NCI-H146 treated with DMSO at 0.1 percent for 48 hours (cell line): ENCODE results near the gene ACOX2.
A peak's percentile ranks its signal among the peaks of the same experiment; 100 is the strongest.

Experiments used
- DNase-seq: peaks from one replicate; lab custom pipeline; 2025; ENCODE audit not compliant: unreplicated experiment; lab: John Stamatoyannopoulos, UW

Gene ACOX2

DNA sequence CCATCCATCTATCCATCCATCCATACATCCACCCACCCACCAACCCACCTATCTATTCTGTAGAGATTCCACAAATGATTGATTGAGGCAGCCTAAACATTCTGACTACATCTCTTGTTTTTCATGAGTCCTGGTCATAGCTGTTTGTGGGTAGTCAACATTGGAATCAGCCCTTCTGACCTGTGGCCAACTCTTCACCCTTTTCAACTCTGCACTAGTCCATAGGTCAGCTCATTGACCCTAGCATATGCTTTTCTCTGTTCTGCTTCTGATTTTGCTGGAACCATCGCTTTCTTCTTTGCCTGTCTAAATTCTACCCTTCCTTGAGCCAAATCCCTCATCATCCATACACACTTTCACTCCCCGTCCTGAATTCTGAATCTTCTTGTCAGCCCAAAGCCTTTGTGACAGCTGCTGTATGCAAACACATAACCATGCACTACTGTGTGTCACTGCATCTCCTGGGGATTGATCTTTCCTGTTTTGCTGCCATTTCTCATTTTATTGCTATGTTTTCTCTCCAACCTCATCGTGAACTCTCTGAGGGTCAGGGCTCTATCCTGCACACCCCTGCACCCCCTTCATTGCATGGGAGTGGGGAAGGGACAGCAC is 61.9 kb downstream of the ACOX2 start:
- no peak for DNase-seq

GRCh38 chr3:58474348-58474911 is 62.6 kb downstream of the ACOX2 start:
- DNase-seq = no peak

GRCh38 chr3:58473275-58473674 is 63.7 kb downstream of the ACOX2 start:
- no peak for DNase-seq

DNA sequence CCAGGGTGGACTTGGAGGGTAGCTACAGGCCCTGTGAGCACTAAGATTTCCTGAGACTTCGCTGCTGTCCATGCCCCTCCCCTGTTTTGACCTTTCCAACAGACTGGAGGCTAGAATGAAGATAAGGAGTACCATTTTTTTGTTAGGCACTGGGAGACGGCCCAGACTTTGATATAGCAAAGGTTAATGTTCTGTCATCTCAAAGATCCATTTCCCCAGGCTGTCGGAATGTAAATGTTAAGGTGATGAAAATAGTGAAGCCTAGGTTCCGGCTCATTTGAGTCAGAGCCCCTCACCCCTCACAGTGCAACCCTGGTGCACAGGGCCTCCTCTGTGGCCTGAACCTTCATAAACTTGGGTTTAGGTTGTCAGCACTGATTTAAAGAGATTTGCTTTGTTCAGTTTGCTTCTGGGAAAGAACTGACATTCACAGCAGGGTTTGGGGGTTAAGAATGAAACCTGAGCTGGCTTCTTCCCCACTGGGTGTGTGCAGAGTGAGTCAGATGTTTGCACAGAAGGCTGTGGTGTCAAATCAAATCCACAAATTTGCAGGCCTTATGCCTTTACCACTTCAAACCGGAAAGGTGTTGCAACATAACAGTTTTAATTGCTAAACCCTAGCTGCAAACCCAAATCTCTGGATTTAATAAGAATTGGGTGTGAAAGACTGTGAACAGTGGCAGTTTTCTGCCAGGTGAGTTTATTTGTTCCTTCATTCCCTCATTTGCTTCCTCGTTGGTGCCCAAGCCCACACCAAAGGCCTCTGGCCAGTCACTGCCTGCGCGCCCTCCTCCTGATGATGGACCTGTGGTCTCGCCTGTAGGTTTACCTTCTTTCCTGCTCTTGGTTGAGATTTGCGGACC is 65.7 kb downstream of the ACOX2 start:
- peak; percentile 89 for DNase-seq

DNA sequence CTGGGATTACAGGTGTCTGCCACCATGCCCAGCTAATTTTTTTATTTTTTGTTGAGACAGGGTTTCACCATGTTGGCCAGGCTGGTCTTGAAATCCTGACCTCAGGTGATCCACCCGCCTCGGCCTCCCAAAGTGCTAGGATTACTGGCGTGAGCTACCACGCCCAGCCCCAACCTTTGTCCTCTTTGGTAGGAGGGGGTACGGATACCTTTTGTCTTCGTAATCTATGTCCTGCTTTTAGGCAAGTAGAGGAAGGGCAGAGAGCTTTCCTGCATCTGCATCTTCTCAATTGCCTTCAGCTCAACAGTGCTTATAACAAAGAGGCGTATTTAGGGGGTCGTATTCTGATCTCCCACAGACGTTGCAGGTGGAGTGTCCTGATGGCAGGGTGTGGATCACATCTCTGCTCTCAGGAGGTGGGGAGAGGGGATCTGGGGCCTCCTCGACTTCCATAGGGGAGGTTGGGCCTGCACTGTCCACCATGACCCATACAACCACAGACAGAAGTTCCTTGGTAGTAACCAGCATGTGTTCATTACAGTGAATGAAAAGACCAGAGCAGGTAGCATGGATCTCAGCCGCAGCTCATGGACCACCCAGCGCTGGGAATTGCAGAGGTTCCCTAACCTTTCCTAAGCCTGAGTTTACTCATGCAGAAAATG is 66.5 kb downstream of the ACOX2 start:
- no peak for DNase-seq

DNA sequence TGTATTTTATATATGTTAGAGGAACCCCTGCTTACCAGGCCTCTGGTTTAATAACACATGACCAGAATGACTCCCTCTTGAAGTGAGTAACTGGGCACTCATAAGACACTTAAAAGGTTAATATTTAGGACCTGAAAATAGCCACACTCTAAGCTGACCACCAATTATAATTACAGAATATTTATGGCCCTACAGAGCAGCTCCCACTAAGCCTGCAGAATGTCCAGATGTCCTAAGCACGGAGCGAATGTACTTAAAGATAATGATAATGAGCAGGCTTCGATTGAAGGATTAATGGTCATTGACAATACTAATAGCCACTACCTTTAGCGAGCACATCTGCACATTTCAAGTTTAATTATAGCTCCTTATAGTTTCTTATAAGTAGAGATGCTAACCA is 67.9 kb downstream of the ACOX2 start:
- no peak for DNase-seq

DNA sequence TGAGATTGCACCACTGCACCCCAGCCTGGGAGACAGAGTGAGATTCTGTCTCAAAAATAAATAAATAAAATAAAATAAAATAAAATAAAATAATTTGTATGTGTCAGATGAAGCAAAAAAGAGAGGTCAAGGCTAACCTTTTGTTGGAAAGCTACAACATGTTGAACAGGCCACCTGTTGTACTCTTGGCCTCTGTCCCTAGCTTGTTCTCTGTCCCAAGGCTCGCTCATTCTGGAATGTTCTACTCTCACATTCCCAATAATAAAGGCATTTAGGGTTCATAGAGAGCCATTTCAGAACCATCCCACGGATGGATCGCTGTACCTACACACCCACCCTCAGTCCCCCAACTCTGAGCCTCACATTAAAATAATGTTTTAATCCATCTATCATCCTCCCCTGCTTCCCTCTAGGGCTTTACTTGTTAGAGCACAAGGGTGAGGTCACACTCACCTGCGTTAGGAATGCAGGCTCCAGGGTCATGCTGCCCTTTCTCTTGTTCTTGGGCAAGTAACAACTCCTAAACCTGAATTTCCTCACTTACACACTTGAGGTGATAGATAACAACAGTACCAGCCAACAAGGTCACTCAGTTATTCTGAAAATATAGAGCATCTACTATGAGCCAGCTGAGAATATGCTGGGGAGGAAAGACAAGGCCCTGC is 70.0 kb downstream of the ACOX2 start:
- DNase-seq = no peak

DNA sequence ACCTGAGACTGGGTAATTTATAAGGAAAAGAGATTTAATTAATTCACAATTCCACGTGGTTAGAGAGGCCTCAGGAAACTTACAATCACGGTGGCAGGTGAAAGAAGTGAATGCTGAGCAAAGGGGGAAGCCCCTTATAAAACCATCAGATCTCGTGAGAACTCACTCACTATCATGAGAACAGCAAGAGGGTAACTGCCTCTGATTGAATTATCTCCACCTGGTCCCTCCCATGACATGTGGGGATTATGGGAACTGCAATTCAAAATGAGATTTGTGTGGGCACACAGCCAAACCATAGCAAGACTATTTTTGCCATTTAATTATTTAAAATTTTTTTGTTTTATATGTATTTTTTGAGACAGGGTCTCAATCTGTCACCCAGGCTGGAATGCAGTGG is 72.1 kb downstream of the ACOX2 start:
- no peak for DNase-seq

- no peak for DNase-seq
Measured at GRCh38 chr3:58463942-58464271, 73.1 kb downstream of the ACOX2 start.

DNA sequence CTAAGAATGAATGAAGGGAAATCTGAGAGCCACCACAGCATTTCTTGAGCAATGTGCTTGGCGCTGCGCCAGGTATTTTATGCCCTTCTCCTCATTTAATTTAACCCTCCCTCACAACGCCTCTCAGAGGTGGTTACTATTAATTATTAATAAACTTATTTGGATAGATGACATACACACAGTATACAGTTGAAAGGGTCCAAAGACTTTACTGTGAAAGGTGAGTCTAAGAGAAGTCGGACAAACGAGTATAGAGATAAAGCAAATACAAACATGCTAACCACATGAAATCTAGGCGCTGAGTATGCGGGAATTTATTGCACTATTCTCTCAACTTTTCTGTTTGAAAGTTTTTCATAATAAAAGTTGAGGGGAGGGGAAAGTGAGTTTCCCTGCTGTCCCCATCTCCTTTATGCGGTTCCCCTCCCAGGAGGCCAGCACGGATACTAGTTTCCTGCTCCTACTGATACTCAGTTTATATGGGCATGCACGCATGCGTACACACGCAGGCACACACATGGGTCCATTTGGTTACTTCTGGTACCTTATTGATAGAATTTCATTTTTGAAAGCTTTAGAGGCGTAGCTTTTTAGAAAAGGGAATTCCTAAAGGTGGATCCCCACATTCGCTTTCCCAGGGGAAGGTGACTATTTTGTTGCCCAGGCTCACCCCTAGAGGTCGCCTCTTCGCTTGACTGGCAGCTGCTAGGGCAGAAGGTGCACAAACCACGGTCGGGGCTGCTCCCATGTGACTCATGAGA is 73.6 kb downstream of the ACOX2 start:
- peak; percentile 36 for DNase-seq

DNA sequence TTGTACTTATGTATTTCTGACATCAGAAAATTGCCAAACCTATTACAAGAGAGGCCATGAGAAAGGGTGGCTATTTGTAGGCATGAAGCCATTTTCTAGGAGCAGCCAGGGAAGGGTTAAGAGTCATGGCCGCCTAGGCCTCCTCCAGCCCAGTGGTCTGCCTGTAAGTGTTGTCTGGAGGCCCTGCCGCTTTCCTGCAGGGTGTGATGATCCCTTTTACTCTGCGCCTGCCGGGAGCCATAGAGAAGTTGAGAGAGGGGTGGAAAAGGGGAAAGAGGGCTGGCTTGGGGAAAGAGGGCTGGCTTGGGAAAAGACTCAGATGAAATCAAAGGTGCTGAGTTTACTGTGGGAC is 74.2 kb downstream of the ACOX2 start:
- DNase-seq = no peak

DNA sequence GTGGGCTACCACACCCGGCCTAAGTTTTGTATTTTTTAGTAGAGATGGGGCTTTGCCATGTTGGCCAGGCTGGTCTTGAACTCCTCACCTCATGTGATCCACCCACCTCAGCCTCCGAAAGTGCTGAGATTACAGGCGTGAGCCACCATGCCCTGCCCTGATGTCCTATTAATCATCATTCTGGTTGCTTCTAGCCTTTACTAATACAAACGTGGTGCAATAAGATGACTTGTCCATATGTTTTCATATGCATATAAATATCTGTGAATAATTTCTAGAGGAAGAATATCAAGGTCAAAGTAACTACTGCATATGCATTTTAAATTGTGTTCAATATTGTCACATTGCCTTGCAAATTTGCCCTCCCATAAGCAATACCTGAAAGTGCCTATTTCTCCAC is 77.8 kb downstream of the ACOX2 start:
- DNase-seq = no peak
